Hematopoietic multipotent progenitor cell (in vitro differentiated cells): Measurements from ENCODE around the gene ZNF44. TPM values are rescaled to one million over a fixed set of nuclear protein-coding genes. Genes with fewer than 3 reads are reported as not detected.
"Not testable (repeated sequence)": the region's sequence is repeated elsewhere in the genome, so short reads cannot be mapped to it uniquely, and the experiment has no call there.

Source experiments
- DNase-seq, 3 donors: peaks; one replicate each; pipeline ENCODE4 v3.0.0-alpha.2; 2011 to 2015; ENCODE audit warnings: low read depth in 2 of 3, low spot score in 2 of 3
- total RNA-seq: library from RNA; depleted of rRNA; stranded (reverse); fragments of >200 nt; gene quantifications from one replicate; pipeline ENCODE4 v1.2.3, GENCODE V29; 2012

The ZNF44 gene
- total RNA-seq: 9.7 TPM

GRCh38 chr19:12294249-12295158 is at the start of gene ZNF44:
Gene ZNF44, minus strand, starts transcription at chr19:12294883. Its CDS starts 189 bp downstream, at chr19:12294694.
- peak; percentile 76 to 99 (median 97) for DNase-seq

- peak; percentile 85 to 97 (median 94) for DNase-seq
Measured at GRCh38 chr19:12333162-12334159, 38.8 kb upstream of the ZNF44 start, which contains the start of gene ZNF563. Gene ZNF563, minus strand, starts transcription at chr19:12333633. Its CDS starts 151 bp downstream, at chr19:12333482.

GRCh38 chr19:12331211-12331941 is 36.7 kb upstream of the ZNF44 start:
- peak in 2 of 3 donors; percentile 59 to 61 for DNase-seq

GRCh38 chr19:12330340-12330739 is 35.7 kb upstream of the ZNF44 start:
- DNase-seq: no peak

- no peak for DNase-seq
Measured at GRCh38 chr19:12325690-12326089, 31.0 kb upstream of the ZNF44 start.

GRCh38 chr19:12318782-12319413 is 24.2 kb upstream of the ZNF44 start:
- DNase-seq: no peak

- DNase-seq: no peak
Measured at GRCh38 chr19:12314553-12314952, 19.9 kb upstream of the ZNF44 start.

GRCh38 chr19:12308891-12309290 is 14.2 kb upstream of the ZNF44 start:
- DNase-seq: not testable (repeated sequence)

- DNase-seq: no peak
Measured at GRCh38 chr19:12295191-12295590, 508 bp upstream of the ZNF44 start.

GRCh38 chr19:12293777-12294248 is 870 bp downstream of the ZNF44 start:
- peak; percentile 23 to 95 (median 76) for DNase-seq

GRCh38 chr19:12289790-12290065 is 5.0 kb downstream of the ZNF44 start:
- no peak for DNase-seq

GRCh38 chr19:12287958-12288500 is 6.7 kb downstream of the ZNF44 start:
- no peak for DNase-seq

GRCh38 chr19:12284631-12285030 is 10.1 kb downstream of the ZNF44 start:
- DNase-seq: no peak

GRCh38 chr19:12284226-12284625 is 10.5 kb downstream of the ZNF44 start:
- no peak for DNase-seq

- DNase-seq: no peak
Measured at GRCh38 chr19:12278713-12279112, 16.0 kb downstream of the ZNF44 start.

GRCh38 chr19:12272980-12273901 is 21.4 kb downstream of the ZNF44 start:
- peak in 1 of 3 donors; percentile 35 for DNase-seq

GRCh38 chr19:12272386-12272785 is 22.3 kb downstream of the ZNF44 start:
- DNase-seq: no peak

- no peak for DNase-seq
Measured at GRCh38 chr19:12270854-12271253, 23.8 kb downstream of the ZNF44 start.
